Neural progenitor cell (in vitro differentiated cells): ENCODE measurements around the gene AMD1. TPM values are rescaled to one million over a fixed set of nuclear protein-coding genes. Genes with fewer than 3 reads are reported as not detected.

Source experiments
- DNase-seq: peaks from one replicate; pipeline ENCODE4 v3.0.0-alpha.2; 2016; ENCODE audit warnings: low spot score
- H2AFZ ChIP-seq: fragments of 200-600 bp; sonication (generic); replicated peaks from 2 replicates; pipeline ENCODE4 v1.6.1; 2016; ENCODE audit warnings: antibody characterized with exemption
- H3F3A ChIP-seq: fragments of 200-600 bp; sonication (generic); 2 replicates; pipeline ENCODE4 v1.6.1; 2016; ENCODE audit warnings: antibody characterized with exemption, low read depth
- H3K27ac ChIP-seq: fragments of 200-600 bp; sonication (generic); 2 replicates; pipeline ENCODE4 v1.5.1; 2016; ENCODE audit warnings: mild to moderate bottlenecking
- H3K27me3 ChIP-seq: fragments of 200-600 bp; sonication (generic); 2 replicates; pipeline ENCODE4 v1.6.1; 2016; ENCODE audit warnings: mild to moderate bottlenecking, moderate library complexity
- H3K36me3 ChIP-seq: fragments of 200-600 bp; sonication (generic); 2 replicates; pipeline ENCODE4 v1.5.1; 2016
- H3K4me1 ChIP-seq: fragments of 200-600 bp; sonication (generic); 2 replicates; pipeline ENCODE4 v1.6.1; 2016; ENCODE audit warnings: mixed run types
- H3K4me2 ChIP-seq: fragments of 200-600 bp; sonication (generic); 2 replicates; pipeline ENCODE4 v1.6.1; 2016
- H3K4me3 ChIP-seq: fragments of 200-600 bp; sonication (generic); 2 replicates; pipeline ENCODE4 v1.5.1; 2016
- H3K79me2 ChIP-seq: fragments of 200-600 bp; sonication (generic); 2 replicates; pipeline ENCODE4 v1.6.1; 2016; ENCODE audit warnings: low read depth
- H3K9ac ChIP-seq: fragments of 200-600 bp; sonication (generic); 2 replicates; pipeline ENCODE4 v1.6.1; 2016
- H3K9me3 ChIP-seq: fragments of 200-600 bp; sonication (generic); 2 replicates; pipeline ENCODE4 v1.5.1; 2016; ENCODE audit warnings: low read depth
- H4K20me1 ChIP-seq: fragments of 200-600 bp; sonication (generic); 2 replicates; pipeline ENCODE4 v1.6.1; 2016; ENCODE audit warnings: low read depth
- H3K27ac Mint-ChIP-seq: 3 replicates; pipeline ENCODE4 v1.8.0; 2021; ENCODE audit warnings: mixed read lengths
- H3K27me3 Mint-ChIP-seq: 2 replicates; pipeline ENCODE4 v1.8.0; 2022; ENCODE audit warnings: low read depth, mild to moderate bottlenecking, inconsistent platforms, moderate library complexity, mixed read lengths; ENCODE audit not compliant: insufficient read depth
- H3K36me3 Mint-ChIP-seq: 3 replicates; pipeline ENCODE4 v1.8.0; 2021; ENCODE audit warnings: mixed read lengths
- H3K4me1 Mint-ChIP-seq: 3 replicates; pipeline ENCODE4 v1.8.0; 2021; ENCODE audit warnings: mixed read lengths
- H3K4me3 Mint-ChIP-seq: 3 replicates; pipeline ENCODE4 v1.8.0; 2021; ENCODE audit warnings: mild to moderate bottlenecking, moderate library complexity, mixed read lengths
- H3K9me3 Mint-ChIP-seq: 3 replicates; pipeline ENCODE4 v1.8.0; 2020; ENCODE audit warnings: mixed read lengths
- EZH2 ChIP-seq: fragments of 200-600 bp; sonication (generic); IDR thresholded peaks from 2 replicates; pipeline ENCODE4 v1.6.1; 2017; ENCODE audit warnings: antibody characterized with exemption, mild to moderate bottlenecking, moderate library complexity
- EZH2phosphoT487 ChIP-seq: fragments of 200-600 bp; sonication (generic); IDR thresholded peaks from 2 replicates; pipeline ENCODE4 v1.6.1; 2017; ENCODE audit warnings: antibody characterized with exemption
- total RNA-seq: library from RNA; depleted of rRNA; stranded (reverse); fragments of >200 nt; gene quantifications from 2 replicates; pipeline ENCODE4 v1.2.3, GENCODE V29; 2015; ENCODE audit warnings: low replicate concordance
- TF ChIP-seq, protein P1 (sequence below): fragments of 200-600 bp; sonication (generic); IDR thresholded peaks from 2 replicates; pipeline ENCODE4 v1.5.1; 2017; ENCODE audit warnings: antibody characterized with exemption, mild to moderate bottlenecking

Gene AMD1
- total RNA-seq, 1 donor from 2014 or later, result 142 TPM

- H3K4me1 Mint-ChIP-seq, result peaks cover 5% of the 10 kb centered on the region
- peaks cover 100% of the 10 kb centered on the region for H3K79me2 ChIP-seq
- no peaks in the 10 kb centered on the region for H3K27me3 Mint-ChIP-seq
- no peak overlapping the region for H3K4me2 ChIP-seq
- H3K27ac ChIP-seq, result no peak overlapping the region
- no peaks in the 10 kb centered on the region for H3K27me3 ChIP-seq
- H3K9me3 ChIP-seq, result no peaks in the 10 kb centered on the region
- H3K36me3 ChIP-seq, result peaks cover 15% of the 10 kb centered on the region
- H3K4me1 ChIP-seq, result no peaks in the 10 kb centered on the region
- no peak overlapping the region for H3K4me3 Mint-ChIP-seq
- H3K4me3 ChIP-seq, result no peak overlapping the region
- H4K20me1 ChIP-seq, result peaks cover 99% of the 10 kb centered on the region
- H3F3A ChIP-seq, result peaks cover 16% of the 10 kb centered on the region
- no peak overlapping the region for H3K27ac Mint-ChIP-seq
- no peak for DNase-seq
- TF ChIP-seq EZH2phosphoT487, result no peak
- TF ChIP-seq EZH2, result no peak
- TF ChIP-seq, protein P1, sequence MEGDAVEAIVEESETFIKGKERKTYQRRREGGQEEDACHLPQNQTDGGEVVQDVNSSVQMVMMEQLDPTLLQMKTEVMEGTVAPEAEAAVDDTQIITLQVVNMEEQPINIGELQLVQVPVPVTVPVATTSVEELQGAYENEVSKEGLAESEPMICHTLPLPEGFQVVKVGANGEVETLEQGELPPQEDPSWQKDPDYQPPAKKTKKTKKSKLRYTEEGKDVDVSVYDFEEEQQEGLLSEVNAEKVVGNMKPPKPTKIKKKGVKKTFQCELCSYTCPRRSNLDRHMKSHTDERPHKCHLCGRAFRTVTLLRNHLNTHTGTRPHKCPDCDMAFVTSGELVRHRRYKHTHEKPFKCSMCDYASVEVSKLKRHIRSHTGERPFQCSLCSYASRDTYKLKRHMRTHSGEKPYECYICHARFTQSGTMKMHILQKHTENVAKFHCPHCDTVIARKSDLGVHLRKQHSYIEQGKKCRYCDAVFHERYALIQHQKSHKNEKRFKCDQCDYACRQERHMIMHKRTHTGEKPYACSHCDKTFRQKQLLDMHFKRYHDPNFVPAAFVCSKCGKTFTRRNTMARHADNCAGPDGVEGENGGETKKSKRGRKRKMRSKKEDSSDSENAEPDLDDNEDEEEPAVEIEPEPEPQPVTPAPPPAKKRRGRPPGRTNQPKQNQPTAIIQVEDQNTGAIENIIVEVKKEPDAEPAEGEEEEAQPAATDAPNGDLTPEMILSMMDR, result no peak
- no peak overlapping the region for H3K9ac ChIP-seq
- peaks cover 9% of the 10 kb centered on the region for H3K9me3 Mint-ChIP-seq
- peaks cover 42% of the 10 kb centered on the region for H3K36me3 Mint-ChIP-seq
- H2AFZ ChIP-seq, result no peak overlapping the region
Observed at GRCh38 chr6:110885526-110885925, 10.9 kb downstream of the AMD1 start.

- H3K4me1 ChIP-seq, result no peaks in the 10 kb centered on the region
- peaks cover 99% of the 10 kb centered on the region for H4K20me1 ChIP-seq
- DNase-seq, result no peak
- H3K36me3 ChIP-seq, result peaks cover 26% of the 10 kb centered on the region
- H3K79me2 ChIP-seq, result peaks cover 100% of the 10 kb centered on the region
- H3K4me3 ChIP-seq, result no peak overlapping the region
- H3F3A ChIP-seq, result peaks cover 16% of the 10 kb centered on the region
- Mint-ChIP-seq H3K27me3 (no peaks in the 10 kb centered on the region), H3K36me3 (peaks cover 41% of the 10 kb centered on the region), H3K9me3 (peaks cover 9% of the 10 kb centered on the region), H3K4me1 (peaks cover 2% of the 10 kb centered on the region), H3K27ac (no peak overlapping the region), H3K4me3 (no peak overlapping the region)
- H3K27ac ChIP-seq, result no peak overlapping the region
- no peaks in the 10 kb centered on the region for H3K9me3 ChIP-seq
- no peak overlapping the region for H3K9ac ChIP-seq
- H3K27me3 ChIP-seq, result no peaks in the 10 kb centered on the region
- no peak overlapping the region for H3K4me2 ChIP-seq
- no peak for TF ChIP-seq EZH2phosphoT487
- no peak for TF ChIP-seq EZH2
- TF ChIP-seq, protein P1, result no peak
- H2AFZ ChIP-seq, result no peak overlapping the region
Observed at GRCh38 chr6:110886555-110887167, 12.1 kb downstream of the AMD1 start.

GRCh38 chr6:110890288-110890687 lies 15.7 kb downstream of the AMD1 start:
- no peaks in the 10 kb centered on the region for H3K4me1 Mint-ChIP-seq
- DNase-seq, result no peak
- Histone ChIP-seq H3K9me3 (no peaks in the 10 kb centered on the region), H3K9ac (no peak overlapping the region), H3K4me3 (no peak overlapping the region), H3K4me1 (no peaks in the 10 kb centered on the region), H3K36me3 (peaks cover 51% of the 10 kb centered on the region), H3K79me2 (peaks cover 93% of the 10 kb centered on the region), H4K20me1 (peaks cover 81% of the 10 kb centered on the region), H3F3A (peaks cover 9% of the 10 kb centered on the region), H3K27ac (no peak overlapping the region), H3K4me2 (no peak overlapping the region), H3K27me3 (no peaks in the 10 kb centered on the region), H2AFZ (no peak overlapping the region)
- H3K27ac Mint-ChIP-seq, result no peak overlapping the region
- TF ChIP-seq EZH2, result no peak
- TF ChIP-seq, protein P1, result no peak
- no peak for TF ChIP-seq EZH2phosphoT487
- H3K4me3 Mint-ChIP-seq, result no peak overlapping the region
- peaks cover 46% of the 10 kb centered on the region for H3K36me3 Mint-ChIP-seq
- peaks cover 3% of the 10 kb centered on the region for H3K9me3 Mint-ChIP-seq
- H3K27me3 Mint-ChIP-seq, result no peaks in the 10 kb centered on the region
